HepG2 (cell line): ENCODE data around the gene PTGDS. TPM values are rescaled to one million over a fixed set of nuclear protein-coding genes. Genes with fewer than 3 reads are reported as not detected.

Experiments
- HNRNPLL ChIP-seq: fragments of 200-400 bp; formaldehyde crosslinking; IDR thresholded peaks from 2 replicates; pipeline ENCODE4 v1.6.1; 2017; ENCODE audit warnings: mild to moderate bottlenecking, low read depth, low read length; ENCODE audit not compliant: poor library complexity, severe bottlenecking
- JDP2 ChIP-seq: sonication (generic); formaldehyde crosslinking; IDR thresholded peaks from 2 replicates; pipeline ENCODE4 v1.8.1; 2022; ENCODE audit warnings: missing genetic modification reagents, borderline replicate concordance
- PATZ1 ChIP-seq: sonication (generic); formaldehyde crosslinking; IDR thresholded peaks from 2 replicates; pipeline ENCODE4 v1.4.0; 2020; ENCODE audit warnings: missing genetic modification reagents
- PBX2 ChIP-seq: IDR thresholded peaks from 2 replicates; pipeline ENCODE4 v1.6.1; 2016; ENCODE audit warnings: control low read depth
- PPARG ChIP-seq: conservative IDR thresholded peaks from 2 replicates; pipeline ENCODE4 v1.6.1; 2016; ENCODE audit warnings: missing biosample characterization, missing genetic modification reagents
- RBFOX2 ChIP-seq: fragments of 200-400 bp; formaldehyde crosslinking; IDR thresholded peaks from 2 replicates; pipeline ENCODE4 v1.6.1; 2017; ENCODE audit warnings: low read depth, mild to moderate bottlenecking, low read length
- ZBTB39 ChIP-seq: sonication (generic); formaldehyde crosslinking; IDR thresholded peaks from 2 replicates; pipeline ENCODE4 v1.5.0; 2020; ENCODE audit warnings: missing genetic modification reagents
- ZMAT3 ChIP-seq: sonication (generic); formaldehyde crosslinking; conservative IDR thresholded peaks from 2 replicates; pipeline ENCODE4 v1.7.0; 2021; ENCODE audit warnings: missing genetic modification reagents
- ZNF512B ChIP-seq: sonication (generic); formaldehyde crosslinking; IDR thresholded peaks from 2 replicates; pipeline ENCODE4 v1.5.1; 2020; ENCODE audit warnings: missing genetic modification reagents, mild to moderate bottlenecking, borderline replicate concordance
- ZNF839 ChIP-seq: sonication (generic); formaldehyde crosslinking; IDR thresholded peaks from 2 replicates; pipeline ENCODE4 v1.4.0; 2020; ENCODE audit warnings: missing genetic modification reagents, mild to moderate bottlenecking, borderline replicate concordance
- polyA plus RNA-seq, 8 experiments: library from polyadenylated mRNA; depleted of rRNA in 3 of 8; stranded (reverse) in 7 of 8; unstranded in 1 of 8; fragments of >200 nt; fragmentation: Illumina TruSeq in 4 of 8; extraction: Trizol in 4 of 8; gene quantifications; 2 replicates each; pipeline versions ENCODE4 v1.2.1 to v1.2.3, GENCODE V29; 2011 to 2016; ENCODE audit warnings: low read depth in 4 of 8, missing spikeins in 1 of 8, mixed read lengths in 1 of 8; ENCODE audit not compliant: insufficient read depth in 1 of 8
- total RNA-seq, 5 experiments: library from RNA; depleted of rRNA; stranded (reverse); fragments of >200 nt; fragmentation: Illumina TruSeq; extraction: Trizol; gene quantifications; 2 replicates each; pipeline ENCODE4 v1.2.3, GENCODE V29; 2016; ENCODE audit warnings: low read depth in 1 of 5

PTGDS gene
- total and polyA plus RNA-seq, 2 of the 13 experiments (the other 11 are each of a cell fraction or from before 2014, with no cell fraction given), result 0.33 to 0.50 TPM

GRCh38 chr9:136991993-136992818 lies 14.9 kb downstream of the PTGDS start, which contains the start of gene PAXX (continued):
- TF ChIP-seq ZNF512B, result no peak
- TF ChIP-seq HNRNPLL, result peak; percentile 45
- peak; percentile 69 for TF ChIP-seq RBFOX2
- no peak for TF ChIP-seq ZBTB39 (CRISPR knock-in tag)
- TF ChIP-seq PPARG (CRISPR knock-in tag), result no peak
- no peak for TF ChIP-seq ZNF839 (CRISPR knock-in tag)
- TF ChIP-seq ZMAT3 (CRISPR knock-in tag), result peak; percentile 76
- TF ChIP-seq PATZ1 (CRISPR knock-in tag), result no peak
- TF ChIP-seq PBX2 (CRISPR knock-in tag), result no peak
- TF ChIP-seq JDP2 (CRISPR knock-in tag), result no peak
